ENCODE data around the gene ATP6V1G1. TPM values are rescaled to one million over a fixed set of nuclear protein-coding genes. Genes with fewer than 3 reads are reported as not detected.
A peak's percentile ranks its signal among the peaks of the same experiment; 100 is the strongest.

Gene ATP6V1G1
- total and polyA plus RNA-seq, 4 donors, result 102 to 213 (median 168) TPM

DNA sequence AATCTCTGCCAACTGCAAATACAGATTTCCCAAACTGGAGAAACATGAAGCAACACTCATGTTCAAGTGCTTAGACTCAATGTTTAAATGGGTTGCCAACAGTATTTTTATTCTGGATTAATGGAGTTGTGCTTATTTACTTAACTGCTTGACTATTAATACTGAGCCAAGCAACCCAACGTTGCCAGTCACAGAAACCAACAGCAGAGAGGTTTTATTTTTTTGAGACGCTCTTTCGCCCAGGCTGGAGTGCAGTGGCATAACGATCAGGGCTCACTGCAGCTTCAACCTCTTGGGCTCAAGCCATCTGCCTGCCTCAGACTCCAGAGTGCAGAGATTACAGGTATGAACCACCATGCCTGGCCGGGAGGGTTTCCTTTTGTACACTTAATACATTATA, 15.1 kb downstream of the ATP6V1G1 start:
- 69 to 83% methylated on average over 5 of the region's 5 CpGs for WGBS, 2 donors
- H3K27ac ChIP-seq (ENCODE audit: low read depth in 1 of 2, low read length in 1 of 2), result peak overlapping the region in 1 of 2 donors; percentile 48
- H3K36me3 ChIP-seq (ENCODE audit: control insufficient read depth in 4 of 4, insufficient read depth in 4 of 4, low read length in 4 of 4), result peaks cover 5 to 16% (median 8%) of the 10 kb centered on the region in 4 donors
- no peaks in the 10 kb centered on the region for H3K27me3 ChIP-seq (ENCODE audit: control insufficient read depth in 3 of 3, insufficient read depth in 3 of 3, low read length in 2 of 3)
- no peak overlapping the region for H3K9ac ChIP-seq (ENCODE audit: insufficient read depth in 1 of 2, low read length in 2 of 2)
- H3K4me3 ChIP-seq, result no peak overlapping the region
- H3K4me1 ChIP-seq (ENCODE audit: control insufficient read depth in 5 of 5, insufficient read depth in 5 of 5, low read length in 5 of 5), result peaks cover 0 to 10% (median 0%) of the 10 kb centered on the region in 5 donors
- no peak for ATAC-seq (ENCODE audit: insufficient read depth, low FRiP score)
- no peak for DNase-seq
- H3K9me3 ChIP-seq (ENCODE audit: control insufficient read depth in 4 of 4, insufficient read depth in 3 of 4, low read length in 3 of 4), result no peaks in the 10 kb centered on the region
- TF ChIP-seq CTCF (IDR thresholded peaks at IDR 0.05; ENCODE audit: control extremely low read depth, extremely low read depth), result no peak

DNA sequence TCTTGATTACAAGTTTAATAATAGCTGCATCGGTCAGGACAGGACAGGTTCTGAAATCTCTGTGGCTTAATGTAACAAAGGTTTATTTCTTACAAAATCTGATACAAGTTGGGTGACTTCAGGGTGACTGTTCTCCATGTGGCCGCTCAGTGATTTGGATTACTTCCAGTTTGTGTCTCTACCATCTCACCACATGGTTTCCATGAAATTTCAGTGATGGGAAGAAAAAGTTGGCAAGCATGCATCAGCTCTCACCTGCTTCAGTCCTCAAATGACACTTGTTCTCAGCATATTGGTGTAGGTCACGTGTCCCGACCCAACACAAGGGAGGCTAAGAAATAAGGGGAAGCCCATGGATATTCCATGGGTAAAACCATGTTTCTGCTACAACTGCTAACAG, 15.7 kb downstream of the ATP6V1G1 start:
- Histone ChIP-seq H3K27ac (ENCODE audit: low read depth in 1 of 2, low read length in 1 of 2) (no peak overlapping the region), H3K4me1 (ENCODE audit: control insufficient read depth in 5 of 5, insufficient read depth in 5 of 5, low read length in 5 of 5) (peaks cover 0 to 10% (median 0%) of the 10 kb centered on the region in 5 donors)
- DNase-seq, result no peak

GRCh38 chr9:114604989-114605388, 17.4 kb downstream of the ATP6V1G1 start:
- Histone ChIP-seq H3K36me3 (ENCODE audit: control insufficient read depth in 4 of 4, insufficient read depth in 4 of 4, low read length in 4 of 4) (peaks cover 0 to 12% (median 3%) of the 10 kb centered on the region in 4 donors), H3K9me3 (ENCODE audit: control insufficient read depth in 4 of 4, insufficient read depth in 3 of 4, low read length in 3 of 4) (no peaks in the 10 kb centered on the region), H3K4me3 (no peak overlapping the region), H3K27ac (ENCODE audit: low read depth in 1 of 2, low read length in 1 of 2) (no peak overlapping the region), H3K27me3 (ENCODE audit: control insufficient read depth in 3 of 3, insufficient read depth in 3 of 3, low read length in 2 of 3) (no peaks in the 10 kb centered on the region), H3K4me1 (ENCODE audit: control insufficient read depth in 5 of 5, insufficient read depth in 5 of 5, low read length in 5 of 5) (peaks cover 0 to 10% (median 0%) of the 10 kb centered on the region in 5 donors), H3K9ac (ENCODE audit: insufficient read depth in 1 of 2, low read length in 2 of 2) (no peak overlapping the region)
- TF ChIP-seq CTCF (IDR thresholded peaks at IDR 0.05; ENCODE audit: control extremely low read depth, extremely low read depth), result no peak
- 74 to 91% methylated on average over 3 of the region's 3 CpGs for WGBS, 2 donors
- DNase-seq (no peak), ATAC-seq (ENCODE audit: insufficient read depth, low FRiP score) (no peak)

More for the DNA sequence above, 15.7 kb downstream of the ATP6V1G1 start:
- Histone ChIP-seq H3K36me3 (ENCODE audit: control insufficient read depth in 4 of 4, insufficient read depth in 4 of 4, low read length in 4 of 4) (peaks cover 4 to 16% (median 8%) of the 10 kb centered on the region in 4 donors), H3K27me3 (ENCODE audit: control insufficient read depth in 3 of 3, insufficient read depth in 3 of 3, low read length in 2 of 3) (no peaks in the 10 kb centered on the region), H3K4me3 (no peak overlapping the region), H3K9me3 (ENCODE audit: control insufficient read depth in 4 of 4, insufficient read depth in 3 of 4, low read length in 3 of 4) (no peaks in the 10 kb centered on the region), H3K9ac (ENCODE audit: insufficient read depth in 1 of 2, low read length in 2 of 2) (no peak overlapping the region)
- ATAC-seq (ENCODE audit: insufficient read depth, low FRiP score), result peak; percentile 8
- 79 to 90% methylated on average over 4 of the region's 4 CpGs for whole genome bisulfite sequencing, 2 donors
- no peak for TF ChIP-seq CTCF (IDR thresholded peaks at IDR 0.05; ENCODE audit: control extremely low read depth, extremely low read depth)

DNA sequence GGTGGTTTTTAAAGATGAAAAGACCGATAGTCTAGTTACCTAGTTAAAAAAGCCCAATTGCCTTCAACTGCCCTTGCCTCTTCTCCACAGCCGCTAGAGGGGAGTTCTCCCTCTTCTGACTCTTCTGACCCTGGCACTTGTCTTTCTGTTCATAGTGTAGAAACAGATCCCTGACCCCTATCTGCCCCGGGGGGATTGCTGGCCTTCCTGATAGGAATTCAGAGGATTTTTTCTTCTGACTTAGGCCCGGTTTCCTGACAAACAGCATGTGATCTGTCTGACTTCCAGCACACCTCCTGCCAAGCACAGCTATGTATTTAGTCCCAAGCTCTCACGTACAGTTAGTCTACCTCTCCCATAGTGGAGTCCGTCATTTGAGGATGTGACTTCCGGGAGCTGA, 18.5 kb downstream of the ATP6V1G1 start:
- no peak overlapping the region for H3K4me3 ChIP-seq
- no peaks in the 10 kb centered on the region for H3K27me3 ChIP-seq (ENCODE audit: control insufficient read depth in 3 of 3, insufficient read depth in 3 of 3, low read length in 2 of 3)
- H3K36me3 ChIP-seq (ENCODE audit: control insufficient read depth in 4 of 4, insufficient read depth in 4 of 4, low read length in 4 of 4), result peaks cover 0 to 2% (median 1%) of the 10 kb centered on the region in 4 donors
- H3K4me1 ChIP-seq (ENCODE audit: control insufficient read depth in 5 of 5, insufficient read depth in 5 of 5, low read length in 5 of 5), result peaks cover 0 to 10% (median 4%) of the 10 kb centered on the region in 5 donors
- no peak for TF ChIP-seq CTCF (IDR thresholded peaks at IDR 0.05; ENCODE audit: control extremely low read depth, extremely low read depth)
- H3K9me3 ChIP-seq (ENCODE audit: control insufficient read depth in 4 of 4, insufficient read depth in 3 of 4, low read length in 3 of 4), result no peaks in the 10 kb centered on the region
- WGBS, 2 donors, result 63 to 81% methylated on average over 7 of the region's 7 CpGs
- no peak overlapping the region for H3K27ac ChIP-seq (ENCODE audit: low read depth in 1 of 2, low read length in 1 of 2)
- H3K9ac ChIP-seq (ENCODE audit: insufficient read depth in 1 of 2, low read length in 2 of 2), result no peak overlapping the region
- DNase-seq (no peak), ATAC-seq (ENCODE audit: insufficient read depth, low FRiP score) (no peak)

All from lung (tissue), 12 donors.